Mucosa of stomach (tissue), 1 donor: Measurements from ENCODE around the gene LYPD6B.

Source experiments
- H3K27me3 ChIP-seq: one replicate; pipeline ENCODE4 v1.7.0; 2013; ENCODE audit warnings: mild to moderate bottlenecking, low read length; ENCODE audit not compliant: control insufficient read depth, insufficient read depth
- H3K36me3 ChIP-seq: one replicate; pipeline ENCODE4 v1.7.0; 2013; ENCODE audit warnings: low read length; ENCODE audit not compliant: control insufficient read depth, insufficient read depth
- H3K4me1 ChIP-seq: one replicate; pipeline ENCODE4 v1.7.0; 2013; ENCODE audit warnings: mild to moderate bottlenecking, low read length; ENCODE audit not compliant: control insufficient read depth, insufficient read depth
- H3K4me3 ChIP-seq: one replicate; pipeline ENCODE4 v1.7.0; 2013; ENCODE audit warnings: low read length
- H3K9ac ChIP-seq: one replicate; pipeline ENCODE4 v1.7.0; 2013; ENCODE audit warnings: mild to moderate bottlenecking, low read length, moderate library complexity
- H3K9me3 ChIP-seq: one replicate; pipeline ENCODE4 v1.7.0; 2013; ENCODE audit warnings: mild to moderate bottlenecking, low read length, moderate library complexity; ENCODE audit not compliant: control insufficient read depth
- donor health status: Pancreatic carcinoma.

The LYPD6B gene

GRCh38 chr2:149001496-149001895 lies 37.0 kb upstream of the LYPD6B start:
- Histone ChIP-seq H3K4me3 (no peak overlapping the region), H3K27me3 (no peaks in the 10 kb centered on the region), H3K4me1 (peaks cover 6% of the 10 kb centered on the region), H3K36me3 (no peaks in the 10 kb centered on the region), H3K9me3 (no peaks in the 10 kb centered on the region), H3K9ac (no peak overlapping the region)

- Histone ChIP-seq H3K36me3 (no peaks in the 10 kb centered on the region), H3K9me3 (no peaks in the 10 kb centered on the region), H3K9ac (no peak overlapping the region), H3K4me3 (no peak overlapping the region), H3K4me1 (peaks cover 6% of the 10 kb centered on the region), H3K27me3 (no peaks in the 10 kb centered on the region)
These were observed 36.1 kb upstream of the LYPD6B start for GRCh38 chr2:149002378-149002890.

GRCh38 chr2:149002891-149003740 lies 35.4 kb upstream of the LYPD6B start:
- Histone ChIP-seq H3K9me3 (no peaks in the 10 kb centered on the region), H3K4me3 (no peak overlapping the region), H3K4me1 (peaks cover 6% of the 10 kb centered on the region), H3K36me3 (no peaks in the 10 kb centered on the region), H3K27me3 (no peaks in the 10 kb centered on the region), H3K9ac (no peak overlapping the region)

- Histone ChIP-seq H3K9me3 (no peaks in the 10 kb centered on the region), H3K36me3 (no peaks in the 10 kb centered on the region), H3K4me3 (no peak overlapping the region), H3K9ac (no peak overlapping the region), H3K27me3 (no peaks in the 10 kb centered on the region), H3K4me1 (peaks cover 2% of the 10 kb centered on the region)
These were observed 33.7 kb upstream of the LYPD6B start for GRCh38 chr2:149004836-149005235.

- H3K9ac ChIP-seq, result no peak overlapping the region
- H3K27me3 ChIP-seq, result no peaks in the 10 kb centered on the region
- no peaks in the 10 kb centered on the region for H3K4me1 ChIP-seq
- H3K9me3 ChIP-seq, result no peaks in the 10 kb centered on the region
- no peaks in the 10 kb centered on the region for H3K36me3 ChIP-seq
- H3K4me3 ChIP-seq, result no peak overlapping the region
These were observed 32.9 kb upstream of the LYPD6B start for GRCh38 chr2:149005471-149006077.

- H3K9ac ChIP-seq, result no peak overlapping the region
- no peaks in the 10 kb centered on the region for H3K9me3 ChIP-seq
- H3K4me1 ChIP-seq, result no peaks in the 10 kb centered on the region
- no peaks in the 10 kb centered on the region for H3K36me3 ChIP-seq
- no peaks in the 10 kb centered on the region for H3K27me3 ChIP-seq
- no peak overlapping the region for H3K4me3 ChIP-seq
These were observed 31.5 kb upstream of the LYPD6B start for GRCh38 chr2:149006883-149007543.

GRCh38 chr2:149008381-149008780 lies 30.1 kb upstream of the LYPD6B start:
- Histone ChIP-seq H3K36me3 (no peaks in the 10 kb centered on the region), H3K9ac (no peak overlapping the region), H3K4me1 (no peaks in the 10 kb centered on the region), H3K9me3 (no peaks in the 10 kb centered on the region), H3K4me3 (no peak overlapping the region), H3K27me3 (no peaks in the 10 kb centered on the region)

- no peaks in the 10 kb centered on the region for H3K4me1 ChIP-seq
- H3K4me3 ChIP-seq, result no peak overlapping the region
- H3K9ac ChIP-seq, result no peak overlapping the region
- H3K27me3 ChIP-seq, result no peaks in the 10 kb centered on the region
- no peaks in the 10 kb centered on the region for H3K9me3 ChIP-seq
- no peaks in the 10 kb centered on the region for H3K36me3 ChIP-seq
These were observed 28.7 kb upstream of the LYPD6B start for GRCh38 chr2:149009576-149010461.

GRCh38 chr2:149012545-149012944 lies 26.0 kb upstream of the LYPD6B start:
- no peak overlapping the region for H3K9ac ChIP-seq
- H3K36me3 ChIP-seq, result no peaks in the 10 kb centered on the region

GRCh38 chr2:149015501-149015900 lies 23.0 kb upstream of the LYPD6B start:
- Histone ChIP-seq H3K27me3 (no peaks in the 10 kb centered on the region), H3K9ac (no peak overlapping the region), H3K36me3 (no peaks in the 10 kb centered on the region), H3K4me1 (peaks cover 7% of the 10 kb centered on the region), H3K9me3 (no peaks in the 10 kb centered on the region), H3K4me3 (no peak overlapping the region)

More at GRCh38 chr2:149012545-149012944, 26.0 kb upstream of the LYPD6B start:
- H3K9me3 ChIP-seq, result no peaks in the 10 kb centered on the region
- no peaks in the 10 kb centered on the region for H3K27me3 ChIP-seq
- no peaks in the 10 kb centered on the region for H3K4me1 ChIP-seq
- H3K4me3 ChIP-seq, result no peak overlapping the region

- Histone ChIP-seq H3K4me1 (peaks cover 8% of the 10 kb centered on the region), H3K36me3 (no peaks in the 10 kb centered on the region), H3K9me3 (no peaks in the 10 kb centered on the region), H3K9ac (no peak overlapping the region), H3K4me3 (no peak overlapping the region), H3K27me3 (no peaks in the 10 kb centered on the region)
These were observed 22.5 kb upstream of the LYPD6B start for GRCh38 chr2:149015926-149016563.
